HG03095 (cell line): ENCODE results near the gene SERPINA1.
"Not testable (repeated sequence)": the region's sequence is repeated elsewhere in the genome, so short reads cannot be mapped to it uniquely, and the experiment has no call there.

Experiments used
- ATAC-seq: cut with Tn5 transposase; IDR thresholded peaks from one replicate; pipeline ENCODE4 v1.9.1; 2021; ENCODE audit warnings: moderate library complexity; ENCODE audit not compliant: unreplicated experiment

The SERPINA1 gene

DNA sequence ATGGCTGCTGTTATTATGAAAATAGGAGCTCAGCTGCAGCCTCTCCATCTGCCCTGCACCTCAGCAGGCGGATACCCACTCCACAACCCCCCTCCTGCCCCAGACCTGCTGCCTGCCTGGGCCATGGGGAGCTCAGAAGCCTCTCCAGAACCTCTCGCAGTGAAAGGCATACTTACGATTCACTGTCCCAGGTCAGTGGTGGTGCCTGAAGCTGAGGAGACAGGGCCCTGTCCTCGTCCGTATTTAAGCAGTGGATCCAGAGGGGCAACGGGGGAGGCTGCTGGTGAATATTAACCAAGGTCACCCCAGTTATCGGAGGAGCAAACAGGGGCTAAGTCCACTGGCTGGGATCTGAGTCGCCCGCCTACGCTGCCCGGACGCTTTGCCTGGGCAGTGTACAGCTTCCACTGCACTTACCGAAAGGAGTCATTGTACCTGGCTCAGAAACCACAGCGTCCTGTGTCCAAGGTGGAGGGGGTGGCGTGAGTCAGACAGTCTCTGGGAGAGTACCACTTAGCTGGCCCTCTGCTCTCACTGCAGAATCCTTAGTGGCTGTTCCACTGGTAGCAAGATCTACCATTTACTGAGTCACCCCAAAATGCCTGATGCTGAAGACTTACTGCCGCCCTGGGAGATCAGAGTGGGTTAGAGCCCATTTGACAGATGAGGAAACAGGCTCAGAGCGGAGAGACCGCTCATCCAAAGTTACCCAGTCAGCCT lies at the start of gene SERPINA1:
Gene SERPINA1, minus strand, starts transcription at position 219 of the 720 bp plus-strand sequence. CDS start 5,365 bp downstream, outside the sequence.
- ATAC-seq: no peak

DNA sequence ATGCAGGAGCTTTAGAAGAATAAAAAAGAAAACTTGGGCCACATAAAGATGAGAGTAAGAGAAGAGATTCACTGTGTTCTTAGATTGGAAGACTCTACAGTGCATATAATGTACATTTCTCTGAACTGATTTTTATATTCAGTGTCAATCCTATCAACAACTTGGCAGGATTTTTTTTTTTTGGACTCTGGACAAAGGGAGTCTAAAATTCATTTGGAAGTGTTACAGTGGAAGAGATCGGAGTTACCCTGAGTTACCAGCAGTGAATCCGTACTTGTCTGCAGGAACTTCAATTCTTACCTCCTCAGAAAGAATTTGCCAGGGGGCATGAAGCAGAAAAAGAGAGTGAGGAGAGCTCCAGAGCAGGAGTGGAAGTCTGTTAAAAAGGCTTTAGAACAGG lies 40.2 kb upstream of the SERPINA1 start:
- ATAC-seq: no peak

DNA sequence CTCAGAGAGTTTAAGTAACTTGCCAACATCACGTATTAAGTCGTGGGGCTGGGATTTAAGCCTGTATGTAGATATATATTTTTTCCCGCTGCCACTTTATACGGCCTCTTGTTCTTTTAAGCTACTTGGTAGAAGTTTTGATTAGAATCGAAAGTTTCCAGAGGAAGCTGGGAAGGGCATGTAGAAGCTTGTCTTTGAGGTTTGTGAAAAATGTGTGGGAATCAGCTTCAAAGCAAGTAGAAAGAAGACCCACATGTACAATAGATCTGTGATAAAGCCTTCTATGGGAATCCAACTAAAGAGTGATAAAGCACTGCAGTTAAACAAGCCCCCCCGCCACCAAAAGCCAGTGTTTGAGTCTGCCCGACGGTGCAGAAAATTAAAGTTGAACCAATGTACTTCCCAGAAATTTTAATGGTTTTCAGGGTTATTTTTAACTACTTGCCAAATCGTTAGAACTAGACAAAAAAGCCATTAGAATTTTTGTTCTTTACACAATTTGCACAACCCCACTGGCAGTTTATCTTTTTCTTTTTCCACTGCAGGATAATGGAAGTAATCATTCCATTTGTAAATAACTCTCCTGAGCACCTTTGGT lies 38.7 kb upstream of the SERPINA1 start:
- no peak for ATAC-seq

DNA sequence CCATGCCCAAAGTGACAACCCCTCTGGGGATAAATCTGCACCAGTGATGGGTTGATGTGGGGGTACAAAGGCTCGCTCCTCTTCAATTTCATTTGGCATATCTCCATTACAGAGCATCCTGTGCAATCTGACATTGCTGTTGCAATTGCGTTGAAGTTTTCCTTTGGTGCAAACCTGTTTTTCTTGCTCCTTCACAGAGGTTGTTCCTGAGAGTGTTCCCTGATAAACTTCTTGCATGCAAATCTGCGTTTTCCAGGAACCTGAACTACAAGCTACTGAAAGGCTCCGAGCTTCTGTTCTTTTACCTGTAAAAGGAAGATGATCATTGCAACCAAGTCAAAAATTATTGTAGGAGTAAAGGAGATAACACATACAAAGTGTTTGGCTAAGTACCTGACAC lies 38.1 kb upstream of the SERPINA1 start:
- no peak for ATAC-seq

DNA sequence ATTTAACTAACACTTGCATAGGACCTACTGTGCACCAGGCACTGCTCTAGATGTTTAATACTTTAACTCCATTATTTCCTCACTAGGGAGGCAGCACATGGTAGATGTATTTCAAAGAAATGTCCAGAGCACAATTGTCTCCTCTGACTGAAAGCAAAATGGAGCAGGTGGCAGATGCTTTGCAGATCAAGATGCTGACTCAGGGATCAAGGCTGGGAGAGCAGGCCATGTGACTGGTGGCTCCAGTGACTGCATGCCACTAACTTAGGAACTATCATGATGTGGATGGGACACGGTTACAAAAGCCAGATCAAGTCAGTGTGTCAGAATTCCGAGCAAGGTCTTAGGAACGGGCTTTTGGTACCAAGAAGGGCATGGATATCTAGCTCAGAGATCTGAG lies 36.0 kb upstream of the SERPINA1 start:
- ATAC-seq: no peak

DNA sequence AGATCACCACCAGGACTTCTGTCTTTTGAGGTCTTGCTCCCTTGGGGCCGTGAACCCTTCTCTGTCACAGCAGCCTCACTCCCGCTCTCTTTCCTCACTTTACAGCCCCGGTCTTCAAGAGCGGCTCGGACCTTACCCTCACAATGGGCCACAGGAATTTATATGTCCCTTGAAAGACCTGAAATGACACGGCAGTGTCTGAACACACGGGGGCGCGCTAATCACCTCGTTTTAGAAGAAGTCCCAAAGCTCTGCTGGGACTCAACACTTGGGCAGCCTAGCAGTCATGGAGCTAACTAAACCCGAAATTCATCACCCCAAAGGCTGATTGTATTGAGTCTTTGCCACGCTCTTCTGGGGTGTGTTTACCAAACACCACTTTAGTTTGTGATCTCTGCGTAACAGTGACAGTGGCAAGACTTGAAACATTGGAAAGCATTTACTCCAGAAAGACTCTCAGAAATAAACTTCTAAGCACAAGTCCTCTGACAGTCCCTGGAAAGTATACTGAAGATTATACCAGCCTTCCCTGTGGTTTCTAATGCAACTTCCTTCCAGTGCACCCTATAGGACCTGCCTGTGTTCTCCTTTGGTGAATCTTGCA lies 35.2 kb upstream of the SERPINA1 start:
- no peak for ATAC-seq

DNA sequence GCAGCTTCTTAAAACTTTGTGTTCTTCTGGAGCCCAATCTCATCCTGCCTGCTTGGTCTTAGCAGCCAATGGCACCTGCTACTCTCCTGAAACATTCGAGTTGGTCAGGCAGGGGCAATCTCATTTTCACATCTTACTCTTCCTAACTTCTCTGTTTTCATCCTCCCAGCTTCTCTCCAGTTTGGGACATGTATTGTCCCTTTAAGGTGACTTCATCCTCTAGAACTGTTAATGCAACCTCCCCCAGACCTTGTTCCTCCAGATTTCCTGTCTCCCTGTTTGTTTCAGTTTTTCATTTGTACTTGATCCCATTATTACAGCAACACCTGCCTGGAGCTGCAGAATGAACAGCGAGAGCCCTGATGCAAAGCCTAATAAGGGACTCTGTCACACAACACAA lies 32.9 kb upstream of the SERPINA1 start:
- ATAC-seq: no peak

DNA sequence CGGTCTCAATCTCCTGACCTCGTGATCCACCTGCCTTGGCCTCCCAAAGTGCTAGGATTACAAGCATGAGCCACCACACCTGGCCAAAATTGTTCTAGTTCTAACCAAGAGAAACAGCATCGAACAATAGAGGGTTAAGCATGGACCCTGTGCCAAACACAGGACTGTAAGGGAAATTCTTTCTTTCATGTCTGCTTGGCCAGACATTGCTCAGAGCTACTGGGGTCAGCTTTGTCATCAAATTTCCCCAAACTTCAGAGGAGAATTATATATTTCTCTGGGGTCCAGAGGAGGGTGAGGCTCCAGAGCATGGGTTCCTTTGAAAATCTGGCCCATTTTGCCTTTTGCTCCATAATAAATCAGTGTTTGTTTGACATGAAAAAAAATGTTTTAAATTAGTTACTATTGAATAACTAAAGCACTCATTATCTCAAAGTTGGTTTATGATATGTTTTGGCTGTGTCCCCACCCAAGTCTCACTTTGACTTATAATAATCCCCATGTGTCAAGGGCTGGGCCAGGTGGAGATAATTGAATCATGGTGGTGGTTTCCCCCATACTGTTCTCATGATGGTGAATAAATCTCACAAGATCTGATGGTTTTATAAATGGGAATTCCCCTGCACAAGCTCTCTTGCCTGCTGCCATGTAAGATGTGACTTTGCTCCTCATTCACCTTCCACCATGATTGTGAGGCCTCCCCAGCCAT lies 29.2 kb upstream of the SERPINA1 start:
- ATAC-seq: not testable (repeated sequence)

DNA sequence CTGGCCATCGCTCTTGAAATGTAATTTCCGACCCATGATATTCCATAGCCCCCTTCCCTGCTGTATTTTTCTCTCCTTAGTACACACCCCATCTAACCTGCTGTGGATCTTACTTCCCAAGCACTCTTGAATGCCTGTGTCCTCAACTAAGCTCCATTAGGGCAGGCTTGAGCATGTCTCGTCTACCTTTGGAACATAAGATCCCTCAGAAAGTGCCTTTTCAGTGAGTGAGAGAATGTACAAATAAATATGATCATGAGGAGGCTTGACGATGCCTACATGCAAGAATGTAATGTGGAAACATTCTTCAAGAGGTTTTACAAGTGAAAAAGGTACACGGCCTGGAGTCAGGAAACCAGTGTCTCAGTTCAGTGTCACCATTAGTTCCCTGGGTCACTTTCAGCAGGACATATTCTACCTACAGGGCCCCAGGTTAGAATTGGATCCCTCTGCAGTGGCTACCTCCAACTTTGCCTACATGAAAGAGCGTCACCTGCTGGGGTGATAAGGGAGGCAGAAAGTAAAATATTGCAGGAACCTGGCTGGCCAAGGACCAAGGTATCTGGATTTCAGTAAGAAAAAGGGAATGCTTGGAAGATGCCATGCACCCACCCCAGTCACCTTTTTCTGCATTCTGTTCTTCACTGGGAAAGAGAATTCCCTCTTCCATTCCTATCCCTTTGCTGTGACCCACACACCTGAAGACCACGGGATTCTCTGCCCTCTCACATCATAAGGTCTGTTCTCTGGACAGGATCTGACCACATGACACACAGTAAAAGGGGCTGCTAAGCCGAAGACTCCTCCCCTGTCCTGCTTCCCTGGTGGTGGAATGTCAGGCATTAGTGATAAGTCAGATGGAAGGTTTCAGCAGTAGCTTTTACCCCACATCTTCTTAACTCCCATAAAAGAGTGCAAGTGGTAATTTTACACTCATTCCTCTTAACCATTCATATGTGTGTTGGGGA lies 24.6 kb upstream of the SERPINA1 start:
- no peak for ATAC-seq

DNA sequence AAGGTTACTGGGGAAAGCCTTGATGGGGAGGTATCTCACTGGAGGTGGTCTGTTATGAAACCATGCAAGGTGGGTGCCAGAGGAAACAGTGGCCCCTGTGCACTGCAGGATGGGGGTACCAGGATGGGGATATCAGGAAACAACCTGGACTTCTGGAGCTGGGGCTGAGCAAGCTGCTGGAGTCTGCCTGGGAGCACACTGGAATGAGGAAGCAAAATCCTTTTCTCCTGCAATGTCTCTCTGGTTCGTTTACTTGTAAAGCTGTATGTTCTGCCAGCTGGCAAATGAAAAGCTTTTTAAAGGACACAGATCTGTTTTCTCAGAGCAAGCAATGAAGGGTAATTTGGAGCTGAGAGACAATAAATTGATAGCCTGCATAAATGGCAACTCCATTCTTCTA lies 23.2 kb upstream of the SERPINA1 start:
- no peak for ATAC-seq

DNA sequence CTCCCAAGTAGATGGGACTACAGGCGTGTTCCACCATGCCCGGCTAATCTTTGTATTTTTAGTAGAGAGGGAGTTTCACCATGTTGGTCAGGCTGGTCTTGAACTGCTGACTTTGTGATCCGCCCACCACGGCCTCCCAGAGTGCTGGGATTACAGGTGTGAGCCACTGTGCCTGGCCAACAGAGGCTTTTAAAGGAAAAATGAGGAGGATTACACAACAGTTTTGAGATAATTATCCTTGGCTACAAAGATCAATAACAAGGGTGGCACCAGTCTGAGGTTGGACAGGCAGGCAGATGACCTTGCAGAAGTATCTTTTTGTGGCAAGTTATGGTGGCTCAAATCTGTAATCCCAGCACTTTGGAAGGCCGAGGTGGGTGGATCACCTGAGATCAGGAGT lies 21.0 kb upstream of the SERPINA1 start:
- ATAC-seq: not testable (repeated sequence)

DNA sequence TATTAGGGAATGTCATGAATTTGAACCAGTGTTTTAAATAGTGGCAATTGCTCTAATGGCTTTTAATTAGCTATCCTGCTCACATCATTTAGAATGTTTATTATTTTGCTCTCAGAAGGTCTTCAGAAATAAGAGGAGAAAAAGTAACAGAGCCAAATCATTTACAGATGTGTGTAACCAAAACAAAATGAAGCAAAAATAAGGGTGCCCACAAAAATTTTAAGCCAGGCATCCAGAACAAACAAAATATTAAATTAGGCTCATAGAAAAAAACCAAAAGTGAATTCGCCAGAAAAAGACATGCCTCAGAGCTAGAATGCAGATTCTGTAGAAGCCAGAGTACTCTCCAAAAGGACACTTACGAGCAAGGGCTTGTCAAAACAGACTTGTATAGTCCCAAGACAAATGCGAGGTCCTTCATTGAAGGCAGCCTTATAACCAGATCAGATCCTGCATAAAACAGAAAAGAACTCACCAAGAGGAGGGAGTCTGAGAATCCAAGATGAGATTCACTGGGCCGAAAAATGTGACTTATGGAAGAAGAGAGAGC lies 20.2 kb upstream of the SERPINA1 start:
- no peak for ATAC-seq

DNA sequence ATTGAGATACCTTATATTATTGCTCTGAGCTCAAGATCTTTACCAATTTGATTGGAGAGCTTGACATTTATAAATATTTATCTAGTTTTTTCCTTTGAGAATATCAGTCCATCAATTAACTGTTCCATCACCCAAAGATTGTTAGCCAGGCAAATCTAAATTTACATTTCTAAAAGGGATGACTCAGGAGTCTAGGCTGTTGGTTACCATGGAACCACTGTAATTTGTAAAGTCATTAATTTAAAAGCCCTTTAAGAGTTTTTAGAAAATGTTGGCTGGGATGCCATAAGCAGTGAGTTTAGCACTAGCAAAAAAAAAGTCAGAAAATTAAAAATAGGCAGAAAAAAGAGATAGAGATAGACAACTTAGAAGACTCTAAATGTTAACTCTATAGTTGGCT lies 19.5 kb upstream of the SERPINA1 start:
- ATAC-seq: no peak

DNA sequence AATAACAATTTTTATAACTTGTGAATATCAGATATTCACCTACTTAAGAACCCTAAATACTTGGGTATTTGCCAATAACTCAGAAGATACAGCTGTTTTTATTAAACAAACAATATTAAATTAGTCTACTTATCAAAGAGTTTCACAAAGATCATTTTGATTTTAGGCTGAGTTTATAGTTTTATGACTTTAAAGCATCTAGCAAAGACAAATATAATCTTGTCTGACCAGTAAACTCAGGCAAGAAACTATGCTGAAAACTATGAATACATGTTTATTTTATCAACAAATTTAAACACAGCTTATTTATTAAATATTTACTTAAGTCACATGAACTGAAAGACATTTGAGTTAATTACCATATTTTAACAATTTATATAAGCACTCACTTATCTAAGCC lies 18.5 kb upstream of the SERPINA1 start:
- no peak for ATAC-seq

DNA sequence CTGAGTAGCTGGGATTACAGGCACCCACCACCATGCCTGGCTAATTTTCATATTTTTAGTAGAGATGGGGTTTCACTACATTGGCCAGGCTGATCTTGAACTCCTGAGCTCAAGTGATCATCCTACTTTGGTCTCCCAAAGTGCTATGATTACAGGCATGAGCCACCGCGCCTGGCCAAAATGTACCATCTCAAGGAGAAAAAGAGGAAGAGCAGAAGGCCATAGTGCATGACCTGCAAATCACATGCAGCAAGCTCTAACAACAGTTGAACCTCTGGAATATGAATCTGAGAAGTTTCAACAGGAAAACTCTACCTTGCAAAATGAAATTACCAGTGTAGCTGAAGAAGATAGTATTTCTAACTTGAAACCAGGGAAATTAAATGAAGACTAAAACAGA lies 17.1 kb upstream of the SERPINA1 start:
- no peak for ATAC-seq

DNA sequence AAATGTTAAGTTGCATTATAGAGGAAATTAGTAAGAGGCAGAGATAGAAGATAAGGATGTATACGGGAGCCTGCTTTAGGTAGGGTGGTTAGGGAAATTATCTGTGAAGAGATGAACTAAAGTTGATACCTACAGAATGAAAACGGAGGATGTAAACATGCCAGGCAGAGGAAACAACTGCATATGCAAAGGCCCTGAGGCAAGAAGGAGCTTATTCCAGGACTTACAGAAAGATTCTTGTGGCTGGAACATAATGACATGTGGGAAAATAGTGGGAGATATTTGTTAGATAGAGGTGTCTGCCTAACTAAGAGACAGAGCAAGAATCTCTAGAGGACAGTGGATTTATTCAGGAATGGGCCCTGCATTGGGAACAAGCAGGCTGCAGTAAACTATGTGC lies 16.2 kb upstream of the SERPINA1 start:
- no peak for ATAC-seq

DNA sequence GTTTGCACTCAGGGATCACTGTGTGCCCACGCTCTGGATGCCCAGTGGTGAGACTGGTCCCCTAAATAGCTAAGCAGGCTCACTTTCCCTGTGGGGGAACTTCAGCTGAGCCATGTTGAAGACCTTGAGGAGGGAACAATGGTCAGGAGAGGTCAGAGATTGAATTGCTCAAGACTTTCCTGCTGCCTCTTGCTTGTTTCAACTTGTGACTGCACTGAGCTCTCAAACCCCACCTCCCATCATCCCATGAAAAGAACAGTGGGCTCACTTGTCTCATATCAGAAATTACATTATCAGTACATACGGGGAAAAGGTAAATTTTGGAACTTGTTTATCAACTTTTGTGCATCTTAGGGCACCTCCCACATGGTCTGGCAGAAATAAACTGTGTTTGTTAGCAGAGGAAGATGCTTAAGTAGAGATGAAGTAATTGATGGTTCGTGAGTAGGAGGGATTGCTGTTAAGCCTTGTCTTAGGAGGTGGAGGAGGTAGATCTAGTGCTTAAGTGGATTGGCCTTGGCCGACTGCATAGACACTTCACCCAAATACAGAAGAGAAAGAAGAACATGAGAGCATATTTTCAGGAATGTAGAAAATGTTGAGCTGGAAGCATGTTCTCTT lies 15.0 kb upstream of the SERPINA1 start:
- no peak for ATAC-seq

DNA sequence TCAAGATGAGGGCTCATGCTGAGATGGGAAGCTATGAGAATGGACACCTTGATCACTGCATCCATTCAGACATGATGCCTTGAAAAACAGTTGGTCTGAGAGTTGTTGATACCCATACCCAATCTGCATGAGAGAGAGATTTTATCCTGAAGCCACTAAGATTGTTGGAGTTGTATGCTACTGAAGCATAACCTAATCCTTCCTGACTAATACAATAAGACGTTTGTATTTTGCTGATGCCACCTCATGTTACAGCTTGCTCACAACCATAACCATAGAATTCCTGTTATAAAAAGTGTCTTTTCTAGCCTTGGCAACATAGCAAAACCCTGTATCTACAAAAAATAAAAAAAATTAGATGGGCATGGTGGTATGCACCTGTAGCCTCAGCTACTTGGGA lies 12.7 kb upstream of the SERPINA1 start:
- no peak for ATAC-seq

DNA sequence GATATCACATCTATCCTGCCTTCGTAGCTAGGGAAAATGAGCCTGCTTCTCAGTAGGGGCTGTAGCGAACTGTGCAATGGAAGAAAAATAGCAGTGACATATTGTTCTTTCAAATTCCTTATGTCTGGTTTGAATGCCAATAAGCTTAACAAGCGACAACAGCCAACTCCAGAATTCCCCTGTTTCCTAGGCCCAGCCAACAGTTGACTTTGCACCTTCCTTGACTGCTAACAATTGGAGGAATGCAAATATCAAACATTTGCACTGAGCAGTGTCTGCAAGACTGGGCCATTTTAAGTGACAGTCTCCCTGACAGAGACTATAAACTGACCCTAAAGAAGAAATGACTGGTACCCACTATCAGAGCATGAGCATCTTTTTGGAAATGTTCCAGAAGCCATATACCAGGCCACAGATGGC lies 12.0 kb upstream of the SERPINA1 start:
- no peak for ATAC-seq

DNA sequence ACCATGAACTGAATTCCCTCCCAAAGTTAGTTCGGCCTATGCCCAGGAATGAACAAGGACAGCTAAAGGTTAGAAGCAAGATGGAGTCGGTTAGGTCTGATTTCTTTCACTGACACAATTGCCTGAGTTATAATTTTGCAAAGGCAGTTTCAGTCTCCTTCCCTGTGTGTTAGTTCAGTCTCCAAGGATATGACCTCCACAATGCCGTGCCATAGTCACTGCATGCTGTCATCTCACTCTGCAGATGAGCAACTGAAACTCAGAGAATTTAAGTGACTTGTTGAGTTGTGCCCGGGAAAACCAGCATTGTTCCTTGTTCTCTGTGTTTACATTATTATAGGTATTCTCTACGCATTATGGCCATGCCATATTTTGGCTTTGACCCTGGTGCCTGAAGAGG lies 10.1 kb upstream of the SERPINA1 start:
- no peak for ATAC-seq
